Measurements from ENCODE around the gene DHX29. TPM values are rescaled to one million over a fixed set of nuclear protein-coding genes. Genes with fewer than 3 reads are reported as not detected.

The DHX29 gene
- total RNA-seq, 1 experiment from 2014 or later, result 23.5 TPM

DNA sequence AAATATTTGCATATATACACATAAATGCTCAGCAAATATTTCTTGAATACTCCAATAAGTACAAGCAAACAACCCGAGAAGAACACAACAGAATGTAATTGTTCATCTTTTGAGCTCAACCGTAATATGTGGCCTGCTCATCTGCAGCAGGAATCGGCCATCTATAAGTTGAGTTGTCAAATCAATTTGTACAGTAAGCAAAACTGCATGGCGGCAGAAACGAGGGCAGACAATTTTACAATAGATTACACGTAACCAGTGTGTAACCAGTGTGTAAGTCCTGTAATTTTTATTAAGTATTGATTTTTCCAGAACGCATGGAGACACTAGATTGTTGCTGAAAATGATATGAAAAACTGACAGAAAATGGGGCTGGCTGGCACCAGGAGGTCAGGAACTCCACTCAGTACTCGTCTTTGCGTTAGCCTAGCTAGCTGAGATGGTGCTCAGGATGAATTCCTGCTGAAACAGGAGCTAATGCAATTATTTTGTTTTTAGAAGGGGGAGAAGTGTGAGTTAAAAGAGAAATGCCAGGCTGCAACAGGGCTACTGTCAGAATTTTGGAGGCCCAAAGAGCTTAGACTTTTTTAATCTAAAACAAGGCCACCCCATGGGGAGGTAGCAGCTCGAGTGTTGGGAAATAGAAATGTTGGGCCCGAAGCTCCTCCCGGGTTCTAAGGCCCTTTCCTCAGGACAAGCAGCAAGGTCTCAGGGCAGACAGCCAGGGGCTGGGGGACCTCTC, 682 bp downstream of the DHX29 start:
- Histone ChIP-seq H3K27ac (ENCODE audit: low read length) (peak overlapping the region; percentile 65), H3K9me3 (ENCODE audit: low read length) (peaks cover 4% of the 10 kb centered on the region; the same call in 1 of the 2 replicates), H3K4me3 (ENCODE audit: low read length) (peak overlapping the region; percentile 92), H3K4me1 (ENCODE audit: low read length) (peaks cover 41% of the 10 kb centered on the region), H4K20me1 (ENCODE audit: insufficient read depth, low read depth, low read length) (0 out of 2 replicates have a peak, but pooled peaks cover 4% of the 10 kb centered on the region), H3K27me3 (ENCODE audit: low read length) (no peaks in the 10 kb centered on the region), H3K79me2 (ENCODE audit: low read length) (peaks cover 99% of the 10 kb centered on the region), H3K4me2 (ENCODE audit: low read depth, low read length, poor library complexity, severe bottlenecking) (peak overlapping the region; percentile 95), H2AFZ (ENCODE audit: low read length) (peak overlapping the region; percentile 69; the same call in 1 of the 2 replicates), H3K9me2 (replicated peaks; ENCODE audit: insufficient read depth, low read length) (no peaks in the 10 kb centered on the region), H3K9ac (ENCODE audit: low read length) (peak overlapping the region; percentile 89), H3K36me3 (ENCODE audit: insufficient read depth, low read length) (peaks cover 52% of the 10 kb centered on the region)
- DNase-seq, result peak; percentile 70

DNA sequence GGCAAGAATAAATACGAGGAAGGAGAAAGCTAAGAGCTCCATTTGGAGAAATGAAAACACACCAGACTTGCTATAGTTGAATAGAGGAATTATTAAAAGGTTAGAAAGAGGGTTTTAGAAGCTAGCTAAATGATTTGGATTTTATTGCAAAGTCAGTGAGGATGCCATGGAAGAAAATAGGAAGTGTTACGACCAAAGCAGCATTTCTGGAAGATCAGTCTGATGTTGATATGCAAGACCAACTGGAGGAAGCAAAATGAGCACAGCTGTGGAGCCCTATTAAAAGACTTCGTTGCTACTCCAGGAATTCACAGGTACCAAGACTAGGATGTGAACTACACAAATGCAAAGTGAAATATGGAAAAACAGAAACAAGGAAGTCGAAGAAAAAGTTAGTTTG, 2.1 kb downstream of the DHX29 start:
- peaks cover 99% of the 10 kb centered on the region for H3K79me2 ChIP-seq (ENCODE audit: low read length)
- peaks cover 3% of the 10 kb centered on the region; the same call in 1 of the 2 replicates for H3K9me3 ChIP-seq (ENCODE audit: low read length)
- H3K9ac ChIP-seq (ENCODE audit: low read length), result peak overlapping the region; percentile 89
- no peaks in the 10 kb centered on the region for H3K27me3 ChIP-seq (ENCODE audit: low read length)
- no peak overlapping the region for H3K27ac ChIP-seq (ENCODE audit: low read length)
- H2AFZ ChIP-seq (ENCODE audit: low read length), result no peak overlapping the region
- DNase-seq, result peak; percentile 45
- H3K4me1 ChIP-seq (ENCODE audit: low read length), result peaks cover 41% of the 10 kb centered on the region
- H4K20me1 ChIP-seq (ENCODE audit: insufficient read depth, low read depth, low read length), result 0 out of 2 replicates have a peak, but pooled peaks cover 4% of the 10 kb centered on the region
- H3K4me3 ChIP-seq (ENCODE audit: low read length), result peak overlapping the region; percentile 92
- H3K4me2 ChIP-seq (ENCODE audit: low read depth, low read length, poor library complexity, severe bottlenecking), result peak overlapping the region; percentile 95
- H3K9me2 ChIP-seq (replicated peaks; ENCODE audit: insufficient read depth, low read length), result no peaks in the 10 kb centered on the region
- peaks cover 46% of the 10 kb centered on the region for H3K36me3 ChIP-seq (ENCODE audit: insufficient read depth, low read length)

GRCh38 chr5:55304584-55304983, 2.9 kb downstream of the DHX29 start:
- Histone ChIP-seq H3K9ac (ENCODE audit: low read length) (no peak overlapping the region), H3K36me3 (ENCODE audit: insufficient read depth, low read length) (peaks cover 39% of the 10 kb centered on the region), H3K4me3 (ENCODE audit: low read length) (no peak overlapping the region), H3K9me2 (replicated peaks; ENCODE audit: insufficient read depth, low read length) (no peaks in the 10 kb centered on the region), H3K27me3 (ENCODE audit: low read length) (no peaks in the 10 kb centered on the region), H3K9me3 (ENCODE audit: low read length) (peaks cover 3% of the 10 kb centered on the region; the same call in 1 of the 2 replicates), H2AFZ (ENCODE audit: low read length) (no peak overlapping the region), H3K27ac (ENCODE audit: low read length) (no peak overlapping the region), H4K20me1 (ENCODE audit: insufficient read depth, low read depth, low read length) (0 out of 2 replicates have a peak, but pooled peaks cover 4% of the 10 kb centered on the region), H3K4me2 (ENCODE audit: low read depth, low read length, poor library complexity, severe bottlenecking) (peak overlapping the region; percentile 95), H3K79me2 (ENCODE audit: low read length) (peaks cover 99% of the 10 kb centered on the region), H3K4me1 (ENCODE audit: low read length) (peaks cover 36% of the 10 kb centered on the region)
- DNase-seq, result no peak

DNA sequence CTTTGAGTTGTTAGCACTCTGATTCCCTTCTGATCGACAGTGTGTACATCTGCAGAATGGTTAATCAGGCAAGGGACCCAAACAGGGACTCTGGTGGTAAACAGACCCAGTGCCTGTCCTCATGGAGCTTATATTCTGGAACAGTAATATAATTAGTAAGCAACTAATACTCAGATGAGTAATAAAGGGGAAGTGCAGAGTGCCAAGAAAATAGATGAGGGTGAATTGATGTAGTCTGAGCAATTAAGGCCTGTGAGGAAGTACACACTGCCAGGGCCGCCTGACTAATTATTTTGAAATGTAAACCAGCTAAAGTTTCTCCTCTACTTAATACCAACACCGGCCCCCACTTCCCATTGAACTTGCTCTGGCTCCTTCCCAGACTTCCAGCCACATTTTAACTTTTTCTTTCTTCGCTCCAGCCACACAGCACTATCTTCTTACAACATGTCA, 4.2 kb downstream of the DHX29 start:
- H3K4me3 ChIP-seq (ENCODE audit: low read length), result no peak overlapping the region

GRCh38 chr5:55300890-55301289, 6.6 kb downstream of the DHX29 start:
- Histone ChIP-seq H3K27me3 (ENCODE audit: low read length) (no peaks in the 10 kb centered on the region), H3K9me2 (replicated peaks; ENCODE audit: insufficient read depth, low read length) (no peaks in the 10 kb centered on the region), H2AFZ (ENCODE audit: low read length) (no peak overlapping the region), H3K27ac (ENCODE audit: low read length) (no peak overlapping the region), H3K79me2 (ENCODE audit: low read length) (peaks cover 94% of the 10 kb centered on the region), H3K4me2 (ENCODE audit: low read depth, low read length, poor library complexity, severe bottlenecking) (no peak overlapping the region), H3K9me3 (ENCODE audit: low read length) (peaks cover 13% of the 10 kb centered on the region), H3K4me3 (ENCODE audit: low read length) (no peak overlapping the region), H4K20me1 (ENCODE audit: insufficient read depth, low read depth, low read length) (no peaks in the 10 kb centered on the region), H3K36me3 (ENCODE audit: insufficient read depth, low read length) (peaks cover 63% of the 10 kb centered on the region), H3K4me1 (ENCODE audit: low read length) (peaks cover 23% of the 10 kb centered on the region), H3K9ac (ENCODE audit: low read length) (no peak overlapping the region)
- DNase-seq, result no peak

More for the DNA sequence above, 4.2 kb downstream of the DHX29 start:
- Histone ChIP-seq H3K9ac (ENCODE audit: low read length) (no peak overlapping the region), H3K4me1 (ENCODE audit: low read length) (peaks cover 28% of the 10 kb centered on the region), H2AFZ (ENCODE audit: low read length) (no peak overlapping the region), H3K36me3 (ENCODE audit: insufficient read depth, low read length) (peaks cover 42% of the 10 kb centered on the region), H3K79me2 (ENCODE audit: low read length) (peaks cover 95% of the 10 kb centered on the region), H3K27me3 (ENCODE audit: low read length) (no peaks in the 10 kb centered on the region), H3K27ac (ENCODE audit: low read length) (peak overlapping the region; percentile 19; the same call in 1 of the 2 replicates), H3K9me2 (replicated peaks; ENCODE audit: insufficient read depth, low read length) (no peaks in the 10 kb centered on the region), H3K9me3 (ENCODE audit: low read length) (peaks cover 3% of the 10 kb centered on the region; the same call in 1 of the 2 replicates), H4K20me1 (ENCODE audit: insufficient read depth, low read depth, low read length) (0 out of 2 replicates have a peak, but pooled peaks cover 4% of the 10 kb centered on the region), H3K4me2 (ENCODE audit: low read depth, low read length, poor library complexity, severe bottlenecking) (no peak overlapping the region)
- DNase-seq, result peak; percentile 49

GRCh38 chr5:55294935-55295334, 12.6 kb downstream of the DHX29 start:
- Histone ChIP-seq H2AFZ (ENCODE audit: low read length) (no peak overlapping the region), H3K4me2 (ENCODE audit: low read depth, low read length, poor library complexity, severe bottlenecking) (no peak overlapping the region), H3K9ac (ENCODE audit: low read length) (no peak overlapping the region), H3K9me2 (replicated peaks; ENCODE audit: insufficient read depth, low read length) (no peaks in the 10 kb centered on the region), H3K36me3 (ENCODE audit: insufficient read depth, low read length) (peaks cover 76% of the 10 kb centered on the region), H3K4me1 (ENCODE audit: low read length) (no peaks in the 10 kb centered on the region), H4K20me1 (ENCODE audit: insufficient read depth, low read depth, low read length) (no peaks in the 10 kb centered on the region), H3K27me3 (ENCODE audit: low read length) (no peaks in the 10 kb centered on the region), H3K79me2 (ENCODE audit: low read length) (peaks cover 46% of the 10 kb centered on the region), H3K27ac (ENCODE audit: low read length) (no peak overlapping the region), H3K4me3 (ENCODE audit: low read length) (no peak overlapping the region), H3K9me3 (ENCODE audit: low read length) (peaks cover 14% of the 10 kb centered on the region)
- no peak for DNase-seq

GRCh38 chr5:55290991-55291390, 16.5 kb downstream of the DHX29 start:
- Histone ChIP-seq H3K9me3 (ENCODE audit: low read length) (peaks cover 3% of the 10 kb centered on the region), H3K27ac (ENCODE audit: low read length) (no peak overlapping the region), H4K20me1 (ENCODE audit: insufficient read depth, low read depth, low read length) (no peaks in the 10 kb centered on the region), H2AFZ (ENCODE audit: low read length) (no peak overlapping the region), H3K9me2 (replicated peaks; ENCODE audit: insufficient read depth, low read length) (no peaks in the 10 kb centered on the region), H3K27me3 (ENCODE audit: low read length) (no peaks in the 10 kb centered on the region), H3K9ac (ENCODE audit: low read length) (no peak overlapping the region), H3K4me3 (ENCODE audit: low read length) (no peak overlapping the region), H3K4me1 (ENCODE audit: low read length) (no peaks in the 10 kb centered on the region), H3K79me2 (ENCODE audit: low read length) (peaks cover 11% of the 10 kb centered on the region), H3K4me2 (ENCODE audit: low read depth, low read length, poor library complexity, severe bottlenecking) (no peak overlapping the region), H3K36me3 (ENCODE audit: insufficient read depth, low read length) (peaks cover 64% of the 10 kb centered on the region)
- no peak for DNase-seq

- no peak for DNase-seq
- Histone ChIP-seq H3K4me2 (ENCODE audit: low read depth, low read length, poor library complexity, severe bottlenecking) (no peak overlapping the region), H3K27ac (ENCODE audit: low read length) (no peak overlapping the region), H3K36me3 (ENCODE audit: insufficient read depth, low read length) (peaks cover 61% of the 10 kb centered on the region), H3K9me2 (replicated peaks; ENCODE audit: insufficient read depth, low read length) (no peaks in the 10 kb centered on the region), H3K27me3 (ENCODE audit: low read length) (no peaks in the 10 kb centered on the region), H3K9ac (ENCODE audit: low read length) (no peak overlapping the region), H3K4me1 (ENCODE audit: low read length) (no peaks in the 10 kb centered on the region), H4K20me1 (ENCODE audit: insufficient read depth, low read depth, low read length) (no peaks in the 10 kb centered on the region), H3K79me2 (ENCODE audit: low read length) (peaks cover 7% of the 10 kb centered on the region), H2AFZ (ENCODE audit: low read length) (no peak overlapping the region), H3K4me3 (ENCODE audit: low read length) (no peak overlapping the region), H3K9me3 (ENCODE audit: low read length) (no peaks in the 10 kb centered on the region; the same call in 1 of the 2 replicates)
These were observed 17.7 kb downstream of the DHX29 start for GRCh38 chr5:55289808-55290207.

Data from Karpas-422 (cell line).